Brain microvascular endothelial cell (primary cell): Measurements from ENCODE around the gene CTBP2.

Experiments
- DNase-seq: peaks from one replicate; pipeline ENCODE4 v3.0.0-alpha.2; 2020
- H3K27ac ChIP-seq: fragments of 250-450 bp; sonication (Bioruptor Pico); 2 replicates; pipeline ENCODE4 v1.5.1; 2020; ENCODE audit warnings: mild to moderate bottlenecking, moderate library complexity
- H3K27me3 ChIP-seq: fragments of 250-450 bp; sonication (Bioruptor Pico); replicated peaks from 2 replicates; pipeline ENCODE4 v1.5.1; 2020; ENCODE audit warnings: mild to moderate bottlenecking
- H3K36me3 ChIP-seq: fragments of 250-450 bp; sonication (Bioruptor Pico); replicated peaks from 2 replicates; pipeline ENCODE4 v1.5.1; 2020; ENCODE audit warnings: mild to moderate bottlenecking
- H3K4me3 ChIP-seq: 2 replicates; pipeline ENCODE4 v1.5.1; 2011; ENCODE audit warnings: low read depth, mild to moderate bottlenecking, control low read depth, low read length, moderate library complexity
- CTCF ChIP-seq: IDR thresholded peaks from 2 replicates; pipeline ENCODE4 v1.5.1; 2011; ENCODE audit warnings: low read depth, mild to moderate bottlenecking, moderate library complexity, low read length, control low read depth, inconsistent platforms; ENCODE audit errors: missing control alignments
- in situ Hi-C: cut with HindIII; loops from 2 replicates; pipeline ENCODE4 v1.10.0; 2017; ENCODE audit warnings: low sequenced_read_pairs, low pct_ligation_motif_present

CTBP2 gene

GRCh38 chr10:125106586-125106985 is 53.8 kb downstream of the CTBP2 start:
- in situ Hi-C loops: no loop called here
- no peak overlapping the region for H3K27ac ChIP-seq
- no peak overlapping the region for H3K4me3 ChIP-seq
- H3K36me3 ChIP-seq: peaks cover 34% of the 10 kb centered on the region
- DNase-seq: no peak
- no peak for TF ChIP-seq CTCF
- H3K27me3 ChIP-seq: no peaks in the 10 kb centered on the region

DNA sequence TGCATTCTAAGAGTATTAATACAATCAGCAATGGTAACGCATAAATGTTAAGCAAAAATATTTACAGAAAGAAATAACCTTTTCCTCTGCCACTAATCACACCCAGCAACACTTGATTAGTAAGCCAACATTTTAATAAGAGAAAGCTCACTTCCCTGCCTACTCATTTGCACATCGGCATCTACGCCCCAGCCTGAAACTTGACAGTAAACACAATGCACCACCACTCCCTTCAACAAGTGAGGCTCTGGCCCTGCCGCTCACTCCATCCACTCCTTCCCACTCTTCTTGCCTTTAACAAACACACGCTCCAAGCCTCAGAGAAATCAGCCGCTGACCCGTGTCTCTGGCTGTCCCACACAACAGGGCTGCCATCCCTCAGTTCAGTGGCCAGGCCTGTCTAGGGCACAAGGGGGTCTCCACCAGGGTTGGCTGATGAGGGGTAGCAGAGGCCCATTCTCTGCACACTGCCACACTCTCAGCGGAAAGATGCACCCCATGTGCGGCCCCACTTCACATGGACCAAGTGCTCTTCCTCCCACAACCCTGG is 54.6 kb downstream of the CTBP2 start:
- DNase-seq: no peak
- no peak overlapping the region for H3K27ac ChIP-seq
- peaks cover 38% of the 10 kb centered on the region for H3K36me3 ChIP-seq
- H3K4me3 ChIP-seq: no peak overlapping the region
- TF ChIP-seq CTCF: no peak
- in situ Hi-C loops: no loop called here
- no peaks in the 10 kb centered on the region for H3K27me3 ChIP-seq

- DNase-seq: no peak
- TF ChIP-seq CTCF: no peak
- Histone ChIP-seq H3K27ac (no peak overlapping the region), H3K27me3 (no peaks in the 10 kb centered on the region), H3K4me3 (no peak overlapping the region), H3K36me3 (peaks cover 37% of the 10 kb centered on the region)
- in situ Hi-C loops: no loop called here
Observed at GRCh38 chr10:125105155-125105554, 55.2 kb downstream of the CTBP2 start.

DNA sequence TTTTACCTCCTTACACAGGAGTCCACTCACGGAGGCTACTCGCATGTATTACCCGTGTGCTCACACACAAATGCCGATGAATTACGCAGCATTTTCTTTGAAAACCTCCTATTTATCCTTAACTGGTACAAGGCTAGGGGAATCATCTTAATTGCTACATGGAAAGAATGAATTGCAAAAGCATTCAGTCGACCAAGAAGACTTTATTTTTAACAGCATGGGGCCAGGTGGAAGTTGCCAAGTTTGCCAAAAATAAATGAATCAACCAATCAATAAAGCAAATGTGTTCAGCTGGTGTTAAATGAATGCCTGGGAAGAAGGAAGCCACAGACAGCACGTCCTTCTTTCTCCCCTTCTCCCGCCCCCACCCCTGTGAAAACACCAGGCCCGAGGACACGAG is 55.8 kb downstream of the CTBP2 start:
- Histone ChIP-seq H3K36me3 (peaks cover 31% of the 10 kb centered on the region), H3K27me3 (no peaks in the 10 kb centered on the region), H3K27ac (no peak overlapping the region), H3K4me3 (no peak overlapping the region)
- in situ Hi-C loops: no loop called here
- no peak for DNase-seq
- TF ChIP-seq CTCF: no peak

- no peak for TF ChIP-seq CTCF
Observed at GRCh38 chr10:125103924-125104323, 56.4 kb downstream of the CTBP2 start.

DNA sequence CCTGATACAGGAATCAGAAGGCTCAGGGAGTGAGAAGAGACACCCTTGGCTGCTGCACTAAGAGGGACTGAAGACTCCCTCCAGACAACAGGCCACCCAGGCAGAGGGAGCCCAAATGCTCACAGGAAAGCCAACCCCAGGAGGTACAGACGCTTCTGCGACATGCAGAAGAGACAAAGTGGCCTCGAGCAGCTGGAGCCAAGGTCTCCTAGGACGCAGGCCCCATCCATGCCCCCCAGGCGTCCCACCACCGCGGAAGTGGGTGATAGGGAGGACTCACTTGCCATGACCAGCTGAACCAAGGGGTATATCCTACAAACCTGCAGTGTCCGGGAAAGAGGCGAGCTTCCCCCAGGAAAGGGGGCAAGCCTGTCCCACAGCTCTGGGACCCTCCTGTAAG is 56.9 kb downstream of the CTBP2 start:
- in situ Hi-C loops: no loop called here
- no peak overlapping the region for H3K27ac ChIP-seq
- H3K36me3 ChIP-seq: peaks cover 31% of the 10 kb centered on the region
- H3K4me3 ChIP-seq: no peak overlapping the region
- TF ChIP-seq CTCF: no peak
- DNase-seq: no peak
- no peaks in the 10 kb centered on the region for H3K27me3 ChIP-seq

More at GRCh38 chr10:125103924-125104323, 56.4 kb downstream of the CTBP2 start:
- no peaks in the 10 kb centered on the region for H3K27me3 ChIP-seq
- in situ Hi-C loops: no loop called here
- no peak overlapping the region for H3K4me3 ChIP-seq
- H3K27ac ChIP-seq: no peak overlapping the region
- DNase-seq: no peak
- H3K36me3 ChIP-seq: peaks cover 31% of the 10 kb centered on the region
